GM19372 (cell line): Measurements from ENCODE around the gene MORN5.

Source experiments
- ATAC-seq: cut with Tn5 transposase; IDR thresholded peaks from one replicate; pipeline ENCODE4 v1.9.1; 2021; ENCODE audit warnings: mild to moderate bottlenecking, low read depth, moderate library complexity; ENCODE audit not compliant: unreplicated experiment

The MORN5 gene

GRCh38 chr9:122124048-122124447, 35.7 kb upstream of the MORN5 start:
- ATAC-seq, result no peak

GRCh38 chr9:122124528-122124927, 35.2 kb upstream of the MORN5 start:
- ATAC-seq, result no peak

- peak; percentile 79 for ATAC-seq
These were observed 34.6 kb upstream of the MORN5 start for GRCh38 chr9:122125158-122125508.

- ATAC-seq, result no peak
These were observed 34.0 kb upstream of the MORN5 start for GRCh38 chr9:122125509-122126330.

GRCh38 chr9:122126331-122127261, 33.1 kb upstream of the MORN5 start:
- ATAC-seq, result no peak

GRCh38 chr9:122127396-122127798, 32.3 kb upstream of the MORN5 start:
- no peak for ATAC-seq

GRCh38 chr9:122128007-122128968, 31.4 kb upstream of the MORN5 start:
- ATAC-seq, result no peak

GRCh38 chr9:122128969-122129343, 30.8 kb upstream of the MORN5 start:
- ATAC-seq, result no peak

- ATAC-seq, result no peak
These were observed 29.7 kb upstream of the MORN5 start for GRCh38 chr9:122129969-122130368.

- ATAC-seq, result no peak
These were observed 28.9 kb upstream of the MORN5 start for GRCh38 chr9:122130837-122131236.

GRCh38 chr9:122131401-122132001, 28.2 kb upstream of the MORN5 start:
- ATAC-seq, result no peak

- ATAC-seq, result no peak
These were observed 27.2 kb upstream of the MORN5 start for GRCh38 chr9:122132539-122132938.

GRCh38 chr9:122133263-122133983, 26.3 kb upstream of the MORN5 start:
- no peak for ATAC-seq

GRCh38 chr9:122133984-122134535, 25.6 kb upstream of the MORN5 start:
- ATAC-seq, result no peak

GRCh38 chr9:122134822-122135528, 24.7 kb upstream of the MORN5 start:
- no peak for ATAC-seq

- ATAC-seq, result no peak
These were observed 24.2 kb upstream of the MORN5 start for GRCh38 chr9:122135529-122135859.

- no peak for ATAC-seq
These were observed 21.0 kb upstream of the MORN5 start for GRCh38 chr9:122138560-122139268.
